Measurements from ENCODE around the gene DZIP1L.
A peak's percentile ranks its signal among the peaks of the same experiment; 100 is the strongest.

The DZIP1L gene

DNA sequence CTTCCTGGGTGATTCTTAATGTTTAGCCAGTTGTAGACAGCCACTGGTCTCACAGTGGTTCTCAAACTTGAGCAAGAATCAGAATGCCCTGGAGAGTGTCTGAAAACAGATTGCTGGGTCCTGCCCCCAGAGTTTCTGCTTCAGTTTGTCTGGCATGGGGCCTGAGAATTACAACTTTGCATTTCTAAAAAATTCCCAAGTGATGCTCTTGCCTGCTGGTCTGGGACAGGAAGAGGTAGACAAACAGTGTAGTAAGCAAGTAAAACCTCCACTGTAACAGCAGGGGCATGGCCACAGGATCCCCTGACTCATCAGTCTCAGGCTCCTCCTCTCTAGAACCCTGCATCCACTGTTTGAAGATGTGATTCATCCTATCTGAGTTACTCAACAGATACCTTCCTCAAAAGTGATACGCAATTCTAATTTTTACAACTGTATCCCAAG lies 36.5 kb downstream of the DZIP1L start:
- peak; percentile 97 for DNase-seq (ENCODE audit: low read depth)
- no peak overlapping the region for H3K4me3 ChIP-seq (ENCODE audit: low read depth, low read length)

- H3K4me3 ChIP-seq (ENCODE audit: low read depth, low read length), result no peak overlapping the region
- DNase-seq (ENCODE audit: low read depth), result peak; percentile 56
Measured at GRCh38 chr3:138078096-138078495, 37.3 kb downstream of the DZIP1L start.

- H3K4me3 ChIP-seq (ENCODE audit: low read depth, low read length), result no peak overlapping the region
- DNase-seq (ENCODE audit: low read depth), result no peak
Measured at GRCh38 chr3:138072796-138073195, 42.6 kb downstream of the DZIP1L start.

DNA sequence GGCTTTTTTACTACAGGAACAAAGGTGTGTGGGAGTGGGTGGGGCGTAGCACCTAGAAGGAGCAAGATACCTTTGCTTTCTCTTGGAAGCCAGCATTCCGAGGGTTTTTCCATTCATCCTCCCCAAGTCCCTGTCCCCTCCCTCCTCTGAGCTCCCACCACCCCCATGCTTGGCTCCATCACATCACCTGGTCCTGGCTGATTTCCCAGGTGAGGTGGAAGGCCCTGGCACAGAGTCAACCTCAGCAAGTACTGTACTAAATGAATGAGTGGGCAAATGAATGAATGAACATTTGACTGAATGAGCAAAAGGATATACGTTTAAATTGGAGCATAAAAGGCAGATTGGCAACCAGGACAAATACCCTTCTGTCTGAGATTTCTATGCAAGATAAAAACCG lies 45.4 kb downstream of the DZIP1L start:
- DNase-seq (ENCODE audit: low read depth), result no peak

GRCh38 chr3:138068579-138069174 lies 46.7 kb downstream of the DZIP1L start:
- no peak overlapping the region for H3K4me3 ChIP-seq (ENCODE audit: low read depth, low read length)

More for the DNA sequence above, 45.4 kb downstream of the DZIP1L start:
- no peak overlapping the region for H3K4me3 ChIP-seq (ENCODE audit: low read depth, low read length)

GRCh38 chr3:138068046-138068445 lies 47.4 kb downstream of the DZIP1L start:
- no peak overlapping the region for H3K4me3 ChIP-seq (ENCODE audit: low read depth, low read length)
- DNase-seq (ENCODE audit: low read depth), result no peak

More at GRCh38 chr3:138068579-138069174, 46.7 kb downstream of the DZIP1L start:
- DNase-seq (ENCODE audit: low read depth), result peak; percentile 43

GRCh38 chr3:138066972-138067371 lies 48.4 kb downstream of the DZIP1L start:
- H3K4me3 ChIP-seq (ENCODE audit: low read depth, low read length), result no peak overlapping the region
- no peak for DNase-seq (ENCODE audit: low read depth)

- no peak overlapping the region for H3K4me3 ChIP-seq (ENCODE audit: low read depth, low read length)
- DNase-seq (ENCODE audit: low read depth), result no peak
Measured at GRCh38 chr3:138066383-138066782, 49.0 kb downstream of the DZIP1L start.

DNA sequence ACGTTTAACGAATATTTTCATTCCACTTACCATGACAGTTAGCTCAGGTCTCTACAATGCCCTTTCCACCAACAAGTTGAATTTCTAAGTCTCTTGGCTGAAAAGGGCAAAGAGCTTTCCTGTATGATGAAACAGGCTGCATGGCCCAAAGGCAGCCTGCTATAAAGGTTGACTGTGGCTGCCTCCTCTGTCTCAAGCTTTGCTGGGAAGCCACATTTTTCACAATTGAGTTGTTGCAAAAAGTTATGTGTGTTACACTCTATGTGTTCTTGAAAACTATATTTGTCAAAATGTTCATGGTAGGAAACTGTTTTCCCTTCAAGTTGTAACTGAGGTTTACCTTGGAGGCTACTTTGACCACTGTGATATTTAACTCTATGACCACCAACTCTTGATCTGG lies 49.5 kb downstream of the DZIP1L start:
- DNase-seq (ENCODE audit: low read depth), result no peak
- H3K4me3 ChIP-seq (ENCODE audit: low read depth, low read length), result no peak overlapping the region

- H3K4me3 ChIP-seq (ENCODE audit: low read depth, low read length), result no peak overlapping the region
- no peak for DNase-seq (ENCODE audit: low read depth)
Measured at GRCh38 chr3:138063416-138063815, 52.0 kb downstream of the DZIP1L start.

- peak; percentile 45 for DNase-seq (ENCODE audit: low read depth)
- no peak overlapping the region for H3K4me3 ChIP-seq (ENCODE audit: low read depth, low read length)
Measured at GRCh38 chr3:138062626-138063025, 52.8 kb downstream of the DZIP1L start.

- H3K4me3 ChIP-seq (ENCODE audit: low read depth, low read length), result no peak overlapping the region
- no peak for DNase-seq (ENCODE audit: low read depth)
Measured at GRCh38 chr3:138062037-138062436, 53.4 kb downstream of the DZIP1L start.

DNA sequence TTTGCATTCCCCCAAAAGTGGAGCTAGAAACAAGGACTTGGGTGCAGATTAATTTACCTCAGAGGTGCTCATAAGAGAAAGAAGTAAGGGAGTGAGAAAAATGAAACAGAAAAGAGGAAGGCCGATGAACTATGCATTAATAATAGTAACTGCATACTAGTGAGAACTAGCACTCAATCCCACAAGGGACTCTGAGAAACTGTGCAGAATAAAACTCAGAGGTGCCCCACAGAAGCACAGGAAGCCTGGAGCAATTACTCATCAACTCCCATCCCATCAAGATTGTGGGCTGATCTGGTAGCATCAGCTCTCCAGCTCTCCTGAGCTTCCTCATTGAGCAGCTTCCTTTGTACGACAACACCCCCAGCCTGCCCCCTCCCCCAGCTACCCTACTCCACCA lies 54.6 kb downstream of the DZIP1L start:
- no peak overlapping the region for H3K4me3 ChIP-seq (ENCODE audit: low read depth, low read length)
- DNase-seq (ENCODE audit: low read depth), result no peak

DNA sequence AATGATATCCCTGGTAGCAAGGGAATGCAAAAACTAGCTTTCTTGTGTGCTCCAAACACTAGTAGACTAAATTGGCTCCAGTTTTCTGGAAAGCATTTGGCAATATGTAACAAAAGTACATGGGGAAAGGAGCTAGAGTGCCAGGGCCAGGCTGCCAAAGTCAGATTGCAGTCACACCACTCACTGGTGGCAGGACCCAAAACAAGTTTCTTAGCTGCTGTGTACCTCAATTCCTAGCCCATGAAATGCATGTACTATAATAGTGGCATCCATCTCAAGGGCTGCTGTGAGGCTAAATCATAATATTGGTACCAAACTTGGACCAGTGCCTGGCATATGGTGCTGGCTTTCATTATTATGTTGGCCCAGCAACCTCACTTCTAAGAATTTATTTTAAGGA lies 56.1 kb downstream of the DZIP1L start:
- no peak for DNase-seq (ENCODE audit: low read depth)
- no peak overlapping the region for H3K4me3 ChIP-seq (ENCODE audit: low read depth, low read length)

GRCh38 chr3:138057384-138057783 lies 58.0 kb downstream of the DZIP1L start:
- DNase-seq (ENCODE audit: low read depth), result no peak
- no peak overlapping the region for H3K4me3 ChIP-seq (ENCODE audit: low read depth, low read length)

GRCh38 chr3:138054057-138054456 lies 61.4 kb downstream of the DZIP1L start:
- no peak for DNase-seq (ENCODE audit: low read depth)
- no peak overlapping the region for H3K4me3 ChIP-seq (ENCODE audit: low read depth, low read length)

DNA sequence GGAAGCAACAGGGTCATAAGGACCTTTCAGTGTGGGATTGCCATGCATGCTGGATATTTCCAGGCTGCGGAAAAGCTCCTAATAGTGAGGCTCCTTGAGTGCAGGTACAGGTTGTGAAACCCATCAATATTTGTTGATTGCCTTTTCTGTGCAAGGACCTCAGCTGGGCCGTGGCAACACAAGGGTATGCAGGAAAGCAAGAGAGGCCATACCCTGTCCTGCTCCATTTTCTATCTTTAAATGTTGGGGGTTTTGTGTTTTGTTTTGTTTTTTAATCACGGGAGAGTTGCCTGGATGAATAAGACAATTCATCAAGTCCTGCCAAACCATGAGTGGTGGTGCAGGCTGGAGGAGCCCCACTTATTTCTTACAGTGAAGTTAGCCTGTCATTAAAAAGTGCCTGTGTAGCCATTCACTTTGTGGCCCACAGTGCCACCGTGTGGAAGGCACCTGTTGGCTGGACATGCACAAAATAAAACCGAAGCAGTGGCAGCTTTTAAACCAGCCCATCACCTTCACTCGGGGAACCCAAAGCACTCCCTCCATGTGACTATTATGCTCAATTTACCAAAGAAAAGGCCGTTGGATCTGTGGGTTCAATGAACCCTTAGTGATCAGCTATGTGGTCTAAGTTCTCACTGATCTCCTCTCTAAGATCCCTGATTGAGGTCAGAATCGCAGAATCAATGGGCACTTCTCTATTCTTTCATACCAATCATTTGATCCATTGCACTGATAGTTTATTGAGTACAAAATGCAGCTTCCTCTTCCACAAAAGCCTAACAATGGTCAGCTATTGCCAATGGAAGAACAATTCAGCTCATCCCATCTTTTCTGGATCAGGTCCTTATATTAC lies 63.2 kb downstream of the DZIP1L start:
- DNase-seq (ENCODE audit: low read depth), result no peak
- no peak overlapping the region for H3K4me3 ChIP-seq (ENCODE audit: low read depth, low read length)

GRCh38 chr3:138049157-138049919 lies 66.1 kb downstream of the DZIP1L start:
- peak; percentile 49 for DNase-seq (ENCODE audit: low read depth)
- H3K4me3 ChIP-seq (ENCODE audit: low read depth, low read length), result no peak overlapping the region

- DNase-seq (ENCODE audit: low read depth), result no peak
Measured at GRCh38 chr3:138047596-138048158, 67.7 kb downstream of the DZIP1L start.

GRCh38 chr3:138046955-138047354 lies 68.5 kb downstream of the DZIP1L start:
- no peak for DNase-seq (ENCODE audit: low read depth)
- no peak overlapping the region for H3K4me3 ChIP-seq (ENCODE audit: low read depth, low read length)

More at GRCh38 chr3:138047596-138048158, 67.7 kb downstream of the DZIP1L start:
- H3K4me3 ChIP-seq (ENCODE audit: low read depth, low read length), result no peak overlapping the region
